Dedifferentiated amniotic fluid mesenchymal stem cell (primary cell): Measurements from ENCODE around the gene CRYBB2.
"Not testable (repeated sequence)": the region's sequence is repeated elsewhere in the genome, so short reads cannot be mapped to it uniquely, and the experiment has no call there.

ENCODE experiments used
- DNase-seq: peaks from one replicate; pipeline ENCODE4 v3.0.0-alpha.2; 2016; ENCODE audit errors: extremely low spot score

The CRYBB2 gene

DNA sequence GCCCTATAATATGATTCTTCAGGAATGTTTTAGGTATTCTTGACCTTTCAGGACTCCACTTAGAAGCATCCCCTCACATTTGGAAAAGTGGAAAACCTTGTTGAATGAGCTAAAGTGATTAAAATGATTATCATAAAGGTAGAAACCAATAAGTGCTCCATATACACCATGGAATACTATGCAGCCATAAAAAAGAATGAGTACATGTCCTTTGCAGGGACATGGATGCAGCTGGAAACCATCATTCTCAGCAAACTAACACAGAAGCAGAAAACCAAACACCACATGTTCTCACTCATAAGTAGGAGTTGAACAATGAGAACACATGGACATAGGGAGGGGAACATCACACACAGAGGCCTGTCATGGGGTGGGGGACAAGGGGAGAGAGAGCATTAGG is 14.3 kb downstream of the CRYBB2 start:
- not testable (repeated sequence) for DNase-seq

DNA sequence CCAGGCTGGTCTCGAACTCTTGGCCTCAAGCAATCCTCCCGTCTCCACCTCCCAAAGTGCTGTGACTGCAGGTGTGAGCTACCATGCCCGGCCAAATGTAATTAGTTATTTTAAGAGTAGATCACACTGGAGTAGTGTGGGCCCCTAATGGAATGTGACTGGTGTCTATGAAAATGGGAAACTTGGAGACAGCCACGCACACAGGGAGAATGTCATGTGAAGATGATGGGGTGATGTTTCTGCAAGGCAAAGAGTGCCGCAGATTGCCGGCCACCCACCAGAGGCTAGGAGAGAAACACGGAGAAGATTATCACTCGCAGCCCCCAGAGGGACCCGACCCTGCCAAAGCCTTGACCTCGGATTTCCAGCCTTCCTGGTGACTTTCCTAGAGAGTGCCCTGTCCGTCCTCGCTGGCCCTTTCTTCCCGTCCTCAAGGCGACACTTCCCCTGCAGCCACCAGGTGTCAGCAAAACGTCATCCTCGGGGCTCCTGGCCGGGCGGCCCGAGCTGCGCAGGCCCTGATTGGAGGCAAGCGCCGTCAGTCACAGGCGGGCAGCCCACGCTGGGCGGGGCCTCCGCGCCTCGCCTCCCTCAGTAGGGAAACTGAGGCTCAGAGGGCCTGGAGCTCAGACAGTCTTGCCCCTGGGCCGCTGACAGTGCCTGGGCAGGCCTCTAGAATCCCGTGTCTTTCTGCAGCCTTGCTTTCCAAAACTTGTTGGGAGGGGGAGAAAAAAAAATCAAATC is 16.3 kb downstream of the CRYBB2 start:
- peak; percentile 40 for DNase-seq

- DNase-seq: no peak
These were observed 17.0 kb downstream of the CRYBB2 start for GRCh38 chr22:25236417-25236816.

DNA sequence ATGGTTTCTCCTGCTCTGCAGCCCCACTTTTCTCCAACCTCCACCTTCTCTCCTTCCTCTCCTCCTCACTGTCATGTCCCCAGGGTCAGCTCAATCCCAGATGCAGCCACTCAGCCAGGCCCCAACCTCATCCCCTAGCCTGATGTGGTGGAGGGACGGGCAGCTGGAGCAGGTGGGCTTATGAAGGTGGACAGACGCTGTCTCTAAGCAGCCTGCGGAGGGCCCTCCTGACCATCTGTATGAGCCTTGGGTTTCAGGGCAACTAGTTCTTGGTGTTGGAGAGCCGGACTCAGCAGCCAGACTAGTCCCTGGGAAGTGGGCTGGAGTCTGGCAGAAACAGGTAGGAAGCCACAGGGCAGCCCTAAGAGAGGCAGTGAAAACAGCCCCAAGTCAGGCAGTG is 18.1 kb downstream of the CRYBB2 start:
- no peak for DNase-seq

DNA sequence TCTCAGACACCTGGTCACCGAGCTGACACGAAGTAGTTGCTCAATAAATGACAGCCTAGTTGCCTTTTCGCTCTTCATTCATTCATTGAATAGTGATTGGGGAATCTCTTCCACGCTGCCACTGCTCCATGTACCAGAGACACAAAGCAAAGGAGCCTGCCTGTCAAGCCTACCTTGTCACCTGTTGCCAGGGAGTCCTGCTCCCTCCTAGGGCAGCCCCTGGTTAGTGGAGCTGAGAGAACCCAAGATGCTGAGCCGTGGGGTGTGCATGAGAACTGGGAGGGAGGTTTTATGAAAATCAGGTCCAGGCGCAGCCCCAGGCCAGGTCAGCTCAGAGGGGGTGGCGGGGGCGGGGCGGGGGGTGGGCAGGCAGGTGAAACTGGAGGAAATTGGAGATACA is 18.6 kb downstream of the CRYBB2 start:
- not testable (repeated sequence) for DNase-seq

GRCh38 chr22:25255169-25255568 is 35.7 kb downstream of the CRYBB2 start:
- DNase-seq: not testable (repeated sequence)

- DNase-seq: not testable (repeated sequence)
These were observed 48.1 kb downstream of the CRYBB2 start for GRCh38 chr22:25267567-25267966.

DNA sequence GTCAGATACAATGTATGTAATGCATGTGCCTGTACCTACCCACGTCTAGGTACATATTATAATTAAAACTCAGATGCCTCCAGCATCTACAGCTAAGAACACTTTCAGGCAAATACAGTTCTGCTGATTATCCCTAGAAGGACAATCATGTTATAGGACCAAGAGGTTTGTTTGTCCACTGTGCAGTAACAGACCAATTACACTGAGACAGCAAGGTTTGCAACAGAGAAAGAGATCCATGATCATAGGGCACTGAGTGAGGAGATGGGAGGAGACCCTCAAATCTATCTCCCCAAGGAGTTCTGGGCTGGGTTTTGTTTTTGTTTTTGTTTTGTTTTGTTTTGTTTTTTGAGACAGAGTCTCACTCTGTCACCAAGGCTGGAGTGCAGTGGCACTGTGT is 49.5 kb downstream of the CRYBB2 start:
- not testable (repeated sequence) for DNase-seq

- DNase-seq: not testable (repeated sequence)
These were observed 50.6 kb downstream of the CRYBB2 start for GRCh38 chr22:25270061-25270460.

- DNase-seq: not testable (repeated sequence)
These were observed 53.8 kb downstream of the CRYBB2 start for GRCh38 chr22:25273231-25273630.

GRCh38 chr22:25273928-25274327 is 54.5 kb downstream of the CRYBB2 start:
- DNase-seq: not testable (repeated sequence)

- not testable (repeated sequence) for DNase-seq
These were observed 60.7 kb downstream of the CRYBB2 start for GRCh38 chr22:25280118-25280517.
